HEK293 (cell line): ENCODE measurements around the gene RGS9BP.

Experiments
- CTCF ChIA-PET: fragments of 350-600 bp; formaldehyde crosslinking; extraction: SDS; loops from one replicate; lab custom pipeline; 2021; ENCODE audit warnings: antibody characterized with exemption; lab: Yijun Ruan, JAX
- POLR2A ChIA-PET: fragments of 300-600 bp; formaldehyde crosslinking; extraction: SDS; loops from one replicate; lab custom pipeline; 2020; ENCODE audit warnings: antibody characterized with exemption, inconsistent platforms; lab: Yijun Ruan, JAX
- H3K27ac ChIP-seq: fragments of 200-500 bp; sonication (Bioruptor generic); 2 replicates; pipeline ENCODE4 v1.5.1; 2014; ENCODE audit warnings: low read depth, low read length, control low read depth, inconsistent platforms; ENCODE audit errors: extremely low read depth
- H3K36me3 ChIP-seq, 2 experiments: fragments of 200-500 bp in 1 of 2; sonication (Bioruptor generic) in 1 of 2; 1 replicate in 1 of 2; 2 replicates in 1 of 2; pipeline ENCODE4 v1.5.1; 2014 to 2017; ENCODE audit warnings: inconsistent platforms in 2 of 2, low read length in 2 of 2; ENCODE audit not compliant: control insufficient read depth in 2 of 2, insufficient read depth in 1 of 2
- H3K4me1 ChIP-seq: fragments of 200-500 bp; sonication (Bioruptor generic); 2 replicates; pipeline ENCODE4 v1.5.1; 2014; ENCODE audit warnings: mild to moderate bottlenecking, low read length, inconsistent platforms; ENCODE audit not compliant: control insufficient read depth, insufficient read depth
- H3K4me3 ChIP-seq: 2 replicates; pipeline ENCODE4 v1.5.1; 2011; ENCODE audit warnings: low read depth, mild to moderate bottlenecking, control low read depth, low read length, moderate library complexity
- H3K9me3 ChIP-seq: fragments of 200-500 bp; sonication (Bioruptor generic); 2 replicates; pipeline ENCODE4 v1.5.1; 2014; ENCODE audit warnings: low read depth, low read length, inconsistent platforms; ENCODE audit not compliant: control insufficient read depth, insufficient read depth
- EGR2 ChIP-seq: fragments of 450-650 bp; formaldehyde crosslinking; IDR thresholded peaks from 2 replicates; pipeline ENCODE4 v1.5.1; 2016; ENCODE audit warnings: low read depth, missing biosample characterization, missing genetic modification characterization
- HOXA7 ChIP-seq: sonication (generic); formaldehyde crosslinking; IDR thresholded peaks from 2 replicates; pipeline ENCODE4 v1.8.1; 2022; ENCODE audit warnings: missing genetic modification reagents, borderline replicate concordance
- KLF10 ChIP-seq: fragments of 450-650 bp; IDR thresholded peaks from 2 replicates; pipeline ENCODE4 v1.5.1; 2018; ENCODE audit warnings: missing biosample characterization, mild to moderate bottlenecking, missing genetic modification characterization
- KLF9 ChIP-seq: fragments of 450-650 bp; formaldehyde crosslinking; IDR thresholded peaks from 2 replicates; pipeline ENCODE4 v1.5.1; 2016; ENCODE audit warnings: missing biosample characterization, missing genetic modification characterization, low read depth
- MZF1 ChIP-seq: fragments of 450-650 bp; formaldehyde crosslinking; IDR thresholded peaks from 2 replicates; pipeline ENCODE4 v1.5.1; 2017; ENCODE audit warnings: missing biosample characterization, missing genetic modification characterization, borderline replicate concordance
- OSR2 ChIP-seq: fragments of 450-650 bp; formaldehyde crosslinking; IDR thresholded peaks from 2 replicates; pipeline ENCODE4 v1.5.1; 2016; ENCODE audit warnings: missing biosample characterization, missing genetic modification characterization
- PATZ1 ChIP-seq: fragments of 450-650 bp; formaldehyde crosslinking; IDR thresholded peaks from 2 replicates; pipeline ENCODE4 v1.5.1; 2016; ENCODE audit warnings: missing biosample characterization, missing genetic modification characterization
- PBX3 ChIP-seq: sonication (generic); formaldehyde crosslinking; IDR thresholded peaks from 2 replicates; pipeline ENCODE4 v1.8.1; 2022; ENCODE audit warnings: mild to moderate bottlenecking, moderate library complexity, missing genetic modification reagents
- ZBTB21 ChIP-seq: fragments of 450-650 bp; formaldehyde crosslinking; IDR thresholded peaks from 2 replicates; pipeline ENCODE4 v1.5.1; 2017; ENCODE audit warnings: missing biosample characterization, missing genetic modification characterization
- ZBTB48 ChIP-seq: fragments of 450-650 bp; formaldehyde crosslinking; IDR thresholded peaks from 2 replicates; pipeline ENCODE4 v1.5.1; 2016; ENCODE audit warnings: missing biosample characterization, missing genetic modification characterization
- ZEB2 ChIP-seq: fragments of 450-650 bp; formaldehyde crosslinking; IDR thresholded peaks from 2 replicates; pipeline ENCODE4 v1.5.1; 2016; ENCODE audit warnings: missing biosample characterization, missing genetic modification characterization
- ZFP3 ChIP-seq: fragments of 450-650 bp; formaldehyde crosslinking; IDR thresholded peaks from 2 replicates; pipeline ENCODE4 v1.5.1; 2016; ENCODE audit warnings: low read depth, missing biosample characterization, missing genetic modification characterization
- ZNF280C ChIP-seq: fragments of 450-650 bp; formaldehyde crosslinking; IDR thresholded peaks from 2 replicates; pipeline ENCODE4 v1.5.1; 2016; ENCODE audit warnings: missing biosample characterization, missing genetic modification characterization
- ZNF280D ChIP-seq: fragments of 450-650 bp; formaldehyde crosslinking; IDR thresholded peaks from 2 replicates; pipeline ENCODE4 v1.5.1; 2016; ENCODE audit warnings: missing biosample characterization, missing genetic modification characterization
- ZNF580 ChIP-seq: fragments of 450-650 bp; formaldehyde crosslinking; IDR thresholded peaks from 2 replicates; pipeline ENCODE4 v1.5.1; 2016; ENCODE audit warnings: missing biosample characterization, missing genetic modification characterization
- ZNF629 ChIP-seq: fragments of 450-650 bp; formaldehyde crosslinking; IDR thresholded peaks from 2 replicates; pipeline ENCODE4 v1.5.1; 2017; ENCODE audit warnings: missing biosample characterization, missing genetic modification characterization
- ZNF645 ChIP-seq: fragments of 450-650 bp; formaldehyde crosslinking; IDR thresholded peaks from 2 replicates; pipeline ENCODE4; 2016; ENCODE audit warnings: missing biosample characterization, missing genetic modification characterization
- ZNF660 ChIP-seq: fragments of 450-650 bp; IDR thresholded peaks from 2 replicates; pipeline ENCODE4 v1.5.1; 2018; ENCODE audit warnings: missing biosample characterization, mild to moderate bottlenecking, missing genetic modification characterization
- ZNF677 ChIP-seq: fragments of 450-650 bp; IDR thresholded peaks from 2 replicates; pipeline ENCODE4 v1.5.0; 2018; ENCODE audit warnings: missing biosample characterization, mild to moderate bottlenecking, missing genetic modification characterization, moderate library complexity
- ZNF768 ChIP-seq: fragments of 450-650 bp; formaldehyde crosslinking; IDR thresholded peaks from 2 replicates; pipeline ENCODE4 v1.5.1; 2018; ENCODE audit warnings: missing biosample characterization, mild to moderate bottlenecking, missing genetic modification characterization

Gene RGS9BP

GRCh38 chr19:32647361-32647760 is 28.3 kb upstream of the RGS9BP start:
- TF ChIP-seq ZNF580 (tag by site-specific recombination) (no peak), ZNF768 (no peak), ZEB2 (tag by site-specific recombination) (no peak), ZNF660 (no peak), KLF10 (tag by site-specific recombination) (no peak), MZF1 (no peak), ZNF280D (no peak), ZNF645 (no peak), PATZ1 (tag by site-specific recombination) (no peak), OSR2 (tag by site-specific recombination) (no peak), ZBTB21 (tag by site-specific recombination) (no peak), PBX3 (CRISPR knock-in tag) (no peak), KLF9 (tag by site-specific recombination) (no peak), ZFP3 (tag by site-specific recombination) (no peak), ZNF629 (tag by site-specific recombination) (no peak), ZBTB48 (no peak), ZNF280C (tag by site-specific recombination) (no peak), HOXA7 (CRISPR knock-in tag) (no peak), ZNF677 (no peak), EGR2 (tag by site-specific recombination) (no peak)
- Histone ChIP-seq H3K9me3 (no peaks in the 10 kb centered on the region; the same call in 1 of the 2 replicates), H3K27ac (no peak overlapping the region), H3K36me3 (peaks cover 57 to 90% of the 10 kb centered on the region in 2 experiments), H3K4me3 (no peak overlapping the region), H3K4me1 (peaks cover 8% of the 10 kb centered on the region)
- POLR2A ChIA-PET: no interaction called here
- CTCF ChIA-PET: interaction anchor here (1.0 kb wide), 1 partner anchor 48 kb away, joined by 5 read pairs; no protein-coding TSS in a partner anchor
